ENCODE measurements around the gene TBKBP1.

DNA sequence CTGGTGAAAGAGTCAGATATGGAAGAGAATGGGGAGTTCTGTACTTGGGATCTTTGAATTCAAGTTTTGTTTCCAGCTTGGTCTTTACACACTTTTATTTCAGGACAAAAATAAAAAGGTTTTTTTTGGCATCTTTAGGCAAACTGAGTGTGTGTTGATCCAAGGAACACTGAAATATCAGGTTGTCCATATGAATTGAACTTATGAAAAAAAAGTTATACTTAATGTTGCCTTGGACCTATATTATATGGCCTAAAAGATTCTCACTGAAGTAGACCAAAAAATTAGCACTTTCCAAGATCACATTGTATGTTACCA, 29.4 kb upstream of the TBKBP1 start:
- TF ChIP-seq EZH2 (IDR thresholded peaks at IDR 0.05; ENCODE audit: borderline replicate concordance, low read depth, low read length, severe bottlenecking): no peak
- TF ChIP-seq, protein P1, sequence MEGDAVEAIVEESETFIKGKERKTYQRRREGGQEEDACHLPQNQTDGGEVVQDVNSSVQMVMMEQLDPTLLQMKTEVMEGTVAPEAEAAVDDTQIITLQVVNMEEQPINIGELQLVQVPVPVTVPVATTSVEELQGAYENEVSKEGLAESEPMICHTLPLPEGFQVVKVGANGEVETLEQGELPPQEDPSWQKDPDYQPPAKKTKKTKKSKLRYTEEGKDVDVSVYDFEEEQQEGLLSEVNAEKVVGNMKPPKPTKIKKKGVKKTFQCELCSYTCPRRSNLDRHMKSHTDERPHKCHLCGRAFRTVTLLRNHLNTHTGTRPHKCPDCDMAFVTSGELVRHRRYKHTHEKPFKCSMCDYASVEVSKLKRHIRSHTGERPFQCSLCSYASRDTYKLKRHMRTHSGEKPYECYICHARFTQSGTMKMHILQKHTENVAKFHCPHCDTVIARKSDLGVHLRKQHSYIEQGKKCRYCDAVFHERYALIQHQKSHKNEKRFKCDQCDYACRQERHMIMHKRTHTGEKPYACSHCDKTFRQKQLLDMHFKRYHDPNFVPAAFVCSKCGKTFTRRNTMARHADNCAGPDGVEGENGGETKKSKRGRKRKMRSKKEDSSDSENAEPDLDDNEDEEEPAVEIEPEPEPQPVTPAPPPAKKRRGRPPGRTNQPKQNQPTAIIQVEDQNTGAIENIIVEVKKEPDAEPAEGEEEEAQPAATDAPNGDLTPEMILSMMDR (IDR thresholded peaks at IDR 0.05; ENCODE audit: extremely low read depth in 1 of 2, insufficient read depth in 1 of 2, low read depth in 1 of 2, low read length in 2 of 2): no peak
- TF ChIP-seq POLR2AphosphoS5 (IDR thresholded peaks at IDR 0.05; ENCODE audit: insufficient read depth, low read depth, low read length): no peak
